ENCODE measurements around the gene CNOT9. TPM values are rescaled to one million over a fixed set of nuclear protein-coding genes. Genes with fewer than 3 reads are reported as not detected.
A peak's percentile ranks its signal among the peaks of the same experiment; 100 is the strongest.

The CNOT9 gene
- total and polyA plus RNA-seq, 4 donors: 18.0 to 39.9 (median 31.2) TPM

- 55 to 72% methylated on average over 1 of the region's 1 CpG for WGBS, 2 donors
- no peaks in the 10 kb centered on the region for H3K9me3 ChIP-seq (ENCODE audit: control insufficient read depth in 4 of 4, insufficient read depth in 3 of 4, low read length in 3 of 4)
- peak overlapping the region in 1 of 2 donors; percentile 84 for H3K9ac ChIP-seq (ENCODE audit: insufficient read depth in 1 of 2, low read length in 2 of 2)
- DNase-seq (no peak), ATAC-seq (ENCODE audit: insufficient read depth, low FRiP score) (no peak)
- peaks cover 3 to 6% (median 4%) of the 10 kb centered on the region in 4 donors for H3K36me3 ChIP-seq (ENCODE audit: control insufficient read depth in 4 of 4, insufficient read depth in 4 of 4, low read length in 4 of 4)
- peaks cover 3 to 38% (median 19%) of the 10 kb centered on the region in 5 donors for H3K4me1 ChIP-seq (ENCODE audit: control insufficient read depth in 5 of 5, insufficient read depth in 5 of 5, low read length in 5 of 5)
- no peaks in the 10 kb centered on the region for H3K27me3 ChIP-seq (ENCODE audit: control insufficient read depth in 3 of 3, insufficient read depth in 3 of 3, low read length in 2 of 3)
- no peak for TF ChIP-seq CTCF (IDR thresholded peaks at IDR 0.05; ENCODE audit: control extremely low read depth, extremely low read depth)
- H3K27ac ChIP-seq (ENCODE audit: low read depth in 1 of 2, low read length in 1 of 2): no peak overlapping the region
- H3K4me3 ChIP-seq: no peak overlapping the region
Measured at GRCh38 chr2:218566296-218566695, 2.3 kb upstream of the CNOT9 start.

GRCh38 chr2:218567797-218568189 is 846 bp upstream of the CNOT9 start:
- peak overlapping the region; percentile 60 for H3K4me3 ChIP-seq
- no peaks in the 10 kb centered on the region for H3K9me3 ChIP-seq (ENCODE audit: control insufficient read depth in 4 of 4, insufficient read depth in 3 of 4, low read length in 3 of 4)
- TF ChIP-seq CTCF (IDR thresholded peaks at IDR 0.05; ENCODE audit: control extremely low read depth, extremely low read depth): no peak
- peak overlapping the region; percentile 89 to 95 for H3K27ac ChIP-seq (ENCODE audit: low read depth in 1 of 2, low read length in 1 of 2)
- peak; percentile 45 for ATAC-seq (ENCODE audit: insufficient read depth, low FRiP score)
- WGBS, 2 donors: 0 to 1% methylated on average over 19 of the region's 19 CpGs
- H3K27me3 ChIP-seq (ENCODE audit: control insufficient read depth in 3 of 3, insufficient read depth in 3 of 3, low read length in 2 of 3): no peaks in the 10 kb centered on the region
- peak overlapping the region; percentile 79 to 84 for H3K9ac ChIP-seq (ENCODE audit: insufficient read depth in 1 of 2, low read length in 2 of 2)
- H3K36me3 ChIP-seq (ENCODE audit: control insufficient read depth in 4 of 4, insufficient read depth in 4 of 4, low read length in 4 of 4): peaks cover 3 to 11% (median 5%) of the 10 kb centered on the region in 4 donors
- H3K4me1 ChIP-seq (ENCODE audit: control insufficient read depth in 5 of 5, insufficient read depth in 5 of 5, low read length in 5 of 5): peaks cover 3 to 39% (median 19%) of the 10 kb centered on the region in 5 donors
- DNase-seq: no peak

GRCh38 chr2:218569038-218569431 is 396 bp downstream of the CNOT9 start:
- Histone ChIP-seq H3K27ac (ENCODE audit: low read depth in 1 of 2, low read length in 1 of 2) (peak overlapping the region; percentile 90 to 96), H3K4me3 (peak overlapping the region; percentile 91), H3K9ac (ENCODE audit: insufficient read depth in 1 of 2, low read length in 2 of 2) (peak overlapping the region; percentile 87 to 98), H3K27me3 (ENCODE audit: control insufficient read depth in 3 of 3, insufficient read depth in 3 of 3, low read length in 2 of 3) (no peaks in the 10 kb centered on the region), H3K9me3 (ENCODE audit: control insufficient read depth in 4 of 4, insufficient read depth in 3 of 4, low read length in 3 of 4) (no peaks in the 10 kb centered on the region), H3K36me3 (ENCODE audit: control insufficient read depth in 4 of 4, insufficient read depth in 4 of 4, low read length in 4 of 4) (peaks cover 0 to 6% (median 5%) of the 10 kb centered on the region in 4 donors), H3K4me1 (ENCODE audit: control insufficient read depth in 5 of 5, insufficient read depth in 5 of 5, low read length in 5 of 5) (peaks cover 3 to 39% (median 19%) of the 10 kb centered on the region in 5 donors)
- ATAC-seq (ENCODE audit: insufficient read depth, low FRiP score) (no peak), DNase-seq (peak; percentile 50 to 68 (median 50))
- TF ChIP-seq CTCF (IDR thresholded peaks at IDR 0.05; ENCODE audit: control extremely low read depth, extremely low read depth): no peak
- WGBS, 2 donors: 0% methylated on average over 31 of the region's 31 CpGs
